AG04449 (cell line): ENCODE measurements around the gene AGAP1.

Source experiments
- CTCF ChIA-PET: fragments of 350-600 bp; formaldehyde crosslinking; extraction: SDS; loops from one replicate; lab custom pipeline; 2021; ENCODE audit warnings: antibody characterized with exemption; lab: Yijun Ruan, JAX
- POLR2A ChIA-PET: fragments of 400-600, 350-600 bp; formaldehyde crosslinking; extraction: SDS; loops from one replicate; lab custom pipeline; 2020; ENCODE audit warnings: antibody characterized with exemption, inconsistent platforms; lab: Yijun Ruan, JAX
- DNase-seq: peaks from one replicate; pipeline ENCODE4 v3.0.0-alpha.2; 2010; ENCODE audit warnings: low read depth, low spot score
- H3K4me3 ChIP-seq: 2 replicates; pipeline ENCODE4 v1.5.1; 2011; ENCODE audit warnings: low read depth, mild to moderate bottlenecking, control low read depth, low read length
- TF ChIP-seq, protein P1 (sequence below): IDR thresholded peaks from one replicate; pipeline ENCODE4 v1.5.1; 2011; ENCODE audit warnings: mild to moderate bottlenecking, moderate library complexity, low read length, control low read depth, inconsistent platforms; ENCODE audit not compliant: insufficient read depth; ENCODE audit errors: missing control alignments

The AGAP1 gene

DNA sequence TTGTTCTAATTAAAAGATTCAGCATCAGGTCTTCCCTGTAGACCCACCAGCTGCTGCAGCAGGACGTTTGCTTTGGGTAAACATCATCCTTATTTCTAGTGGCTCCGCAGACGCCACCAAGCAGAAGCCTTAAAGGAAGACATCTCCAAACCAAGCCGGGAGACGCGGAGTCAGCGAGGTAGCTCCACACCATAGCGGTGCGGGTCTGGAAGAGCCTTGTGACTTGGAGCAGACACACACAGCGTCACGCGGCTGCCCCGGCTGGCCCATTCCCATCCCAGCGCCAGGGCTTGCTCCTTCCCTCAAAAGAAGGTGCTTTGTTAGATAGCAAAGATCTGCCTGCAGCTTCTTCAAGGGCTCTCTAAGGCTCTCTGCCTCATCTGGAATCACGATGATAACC lies 437.8 kb downstream of the AGAP1 start:
- TF ChIP-seq, protein P1, sequence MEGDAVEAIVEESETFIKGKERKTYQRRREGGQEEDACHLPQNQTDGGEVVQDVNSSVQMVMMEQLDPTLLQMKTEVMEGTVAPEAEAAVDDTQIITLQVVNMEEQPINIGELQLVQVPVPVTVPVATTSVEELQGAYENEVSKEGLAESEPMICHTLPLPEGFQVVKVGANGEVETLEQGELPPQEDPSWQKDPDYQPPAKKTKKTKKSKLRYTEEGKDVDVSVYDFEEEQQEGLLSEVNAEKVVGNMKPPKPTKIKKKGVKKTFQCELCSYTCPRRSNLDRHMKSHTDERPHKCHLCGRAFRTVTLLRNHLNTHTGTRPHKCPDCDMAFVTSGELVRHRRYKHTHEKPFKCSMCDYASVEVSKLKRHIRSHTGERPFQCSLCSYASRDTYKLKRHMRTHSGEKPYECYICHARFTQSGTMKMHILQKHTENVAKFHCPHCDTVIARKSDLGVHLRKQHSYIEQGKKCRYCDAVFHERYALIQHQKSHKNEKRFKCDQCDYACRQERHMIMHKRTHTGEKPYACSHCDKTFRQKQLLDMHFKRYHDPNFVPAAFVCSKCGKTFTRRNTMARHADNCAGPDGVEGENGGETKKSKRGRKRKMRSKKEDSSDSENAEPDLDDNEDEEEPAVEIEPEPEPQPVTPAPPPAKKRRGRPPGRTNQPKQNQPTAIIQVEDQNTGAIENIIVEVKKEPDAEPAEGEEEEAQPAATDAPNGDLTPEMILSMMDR = no peak
- ChIA-PET POLR2A (no interaction called here), CTCF (no interaction called here)
- no peak for DNase-seq
- H3K4me3 ChIP-seq = no peak overlapping the region

DNA sequence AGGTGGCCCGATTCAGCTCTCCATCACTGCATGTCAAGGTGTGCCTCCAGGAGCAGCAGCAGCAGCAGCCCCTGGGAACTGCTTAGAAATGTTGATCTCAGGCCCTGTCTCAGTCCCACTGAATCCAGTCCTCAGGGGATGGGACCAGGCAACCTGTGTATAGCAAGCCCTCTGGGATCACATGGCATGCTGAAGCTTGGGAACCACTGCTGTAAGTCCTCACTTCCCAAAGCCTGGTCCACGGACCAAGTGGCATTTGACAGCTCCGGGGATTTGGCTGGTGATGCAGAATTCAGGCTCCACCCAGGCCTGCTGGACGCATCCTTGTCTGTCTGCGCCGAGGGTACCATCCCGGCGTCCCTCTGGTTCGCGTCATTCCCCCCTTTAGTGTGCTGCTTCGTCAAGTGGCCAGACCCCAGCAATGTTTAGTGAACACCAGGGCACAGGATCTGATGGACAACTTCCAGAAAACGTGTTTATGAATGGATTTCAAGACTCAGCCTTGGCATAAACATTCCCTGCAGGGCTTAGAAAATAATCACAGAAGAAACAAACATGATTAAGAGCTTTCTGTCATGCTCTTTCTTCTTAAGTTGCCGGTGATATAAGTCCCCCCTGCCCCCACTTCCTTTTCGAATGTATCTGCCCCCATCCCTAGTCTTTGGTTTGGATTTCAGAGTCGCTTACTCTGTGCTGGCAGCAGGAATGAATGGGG lies 440.4 kb downstream of the AGAP1 start:
- ChIA-PET POLR2A (no interaction called here), CTCF (no interaction called here)
- TF ChIP-seq, protein P1 = no peak

DNA sequence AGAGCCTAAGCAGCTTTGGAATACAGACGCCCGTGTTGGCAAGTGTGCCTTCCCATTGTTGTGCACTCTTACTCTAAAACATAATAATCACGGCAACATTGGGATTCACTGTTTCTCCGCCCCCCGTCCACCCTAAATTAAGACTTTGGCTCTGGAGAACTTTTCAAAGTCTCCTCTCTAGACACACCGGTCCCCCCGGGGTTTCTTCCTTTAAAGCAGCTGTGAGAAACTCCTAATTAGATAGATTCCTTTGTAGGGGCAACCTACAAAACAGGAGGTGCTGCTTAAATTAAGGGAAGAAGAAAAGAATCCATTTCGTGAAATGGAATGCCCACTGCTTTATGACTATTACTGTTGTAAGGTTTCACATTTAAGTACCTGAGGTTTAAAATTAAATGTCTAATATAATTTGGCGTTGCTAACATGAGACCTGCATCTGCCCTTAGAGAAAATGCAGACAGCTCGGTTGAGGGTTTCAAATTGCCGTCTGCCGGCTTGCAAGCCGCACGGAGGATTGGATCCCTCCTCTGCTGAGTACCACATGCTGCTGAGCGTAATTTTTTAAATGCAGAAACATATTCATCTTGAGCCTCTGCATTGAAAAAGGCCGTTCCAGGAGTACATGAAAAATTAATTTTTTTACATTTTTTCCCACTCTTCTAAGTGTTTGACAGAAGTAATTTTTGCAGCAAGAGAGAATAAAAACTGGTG lies 441.1 kb downstream of the AGAP1 start:
- no peak for DNase-seq
- TF ChIP-seq, protein P1 = no peak
- H3K4me3 ChIP-seq = no peak overlapping the region
- CTCF ChIA-PET = interaction anchor here (2.2 kb wide), 1 partner anchor 11 kb away, joined by 6 read pairs; no protein-coding TSS in a partner anchor
- POLR2A ChIA-PET = no interaction called here

More for the DNA sequence above, 440.4 kb downstream of the AGAP1 start:
- no peak for DNase-seq
- no peak overlapping the region for H3K4me3 ChIP-seq

DNA sequence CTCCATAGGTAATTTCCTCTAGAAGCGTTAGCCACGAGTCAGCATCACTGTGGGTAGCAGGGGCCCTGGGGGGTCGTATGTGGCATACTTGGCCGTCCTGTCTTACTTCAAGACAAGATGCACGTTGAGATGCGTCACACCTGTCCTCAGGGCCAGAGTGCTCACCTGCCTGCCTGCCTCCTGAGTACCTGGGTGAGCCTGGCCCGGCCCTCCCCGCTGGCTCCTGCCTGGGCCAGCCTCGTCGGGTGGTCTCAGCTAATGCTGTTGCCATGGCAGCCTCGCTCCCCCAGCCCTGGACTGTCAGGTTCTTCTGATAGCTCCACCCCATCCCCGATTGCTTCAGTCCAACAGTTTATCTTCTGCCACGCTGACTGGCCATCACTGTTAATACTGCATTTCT lies 441.9 kb downstream of the AGAP1 start:
- DNase-seq = no peak
- no peak overlapping the region for H3K4me3 ChIP-seq
- TF ChIP-seq, protein P1 = no peak
- POLR2A ChIA-PET = no interaction called here
- CTCF ChIA-PET = interaction anchor here (0.9 to 2.2 kb wide), 4 partner anchors 8 to 245 kb away, joined by 3 to 6 read pairs (median 3); no protein-coding TSS in a partner anchor

DNA sequence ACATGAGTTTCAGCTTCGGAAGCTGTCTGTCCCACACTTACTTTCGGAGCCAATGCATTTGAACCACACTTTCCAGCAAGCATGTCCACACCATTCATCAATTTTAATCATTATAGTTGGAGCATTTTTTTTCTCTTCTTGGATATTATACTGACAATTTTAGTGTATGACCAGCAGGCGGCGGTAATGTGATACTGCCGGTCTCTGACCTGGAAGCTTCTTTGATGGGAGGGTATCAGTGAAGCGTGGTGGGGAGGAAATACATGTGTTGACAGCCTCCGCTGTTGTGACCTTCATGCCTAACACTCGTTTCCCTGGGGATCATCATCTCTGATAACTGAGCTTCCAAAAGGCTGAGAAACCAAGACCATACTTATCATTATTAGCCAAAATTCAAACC lies 442.6 kb downstream of the AGAP1 start:
- no peak for DNase-seq
- no peak overlapping the region for H3K4me3 ChIP-seq
- CTCF ChIA-PET = interaction anchor here (0.9 to 2.2 kb wide), 5 partner anchors 9 to 244 kb away, joined by 3 to 6 read pairs (median 3); no protein-coding TSS in a partner anchor
- TF ChIP-seq, protein P1 = no peak
- POLR2A ChIA-PET = no interaction called here

DNA sequence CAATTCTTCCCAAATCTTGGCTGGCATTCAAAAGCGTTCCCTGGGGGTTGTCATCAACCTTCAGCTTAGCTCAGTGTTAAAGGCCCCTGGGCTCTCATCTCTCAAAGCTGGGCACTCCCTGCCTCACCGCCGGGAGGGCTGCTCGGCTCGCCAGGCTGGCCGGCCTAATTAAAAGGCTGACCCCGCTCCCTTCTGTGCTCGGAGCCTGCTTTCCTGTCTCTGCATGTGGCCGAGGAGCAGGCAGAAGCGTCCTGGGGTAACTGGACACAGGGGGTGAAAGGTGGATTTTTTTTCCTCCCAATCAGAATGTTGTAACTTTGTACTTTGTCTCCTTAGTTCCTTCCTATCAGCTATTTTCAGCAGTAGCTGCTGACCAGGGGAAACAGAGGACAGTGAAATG lies 443.2 kb downstream of the AGAP1 start:
- ChIA-PET POLR2A (no interaction called here), CTCF (interaction anchor here (1.4 to 2.2 kb wide), 2 partner anchors 9 to 241 kb away, joined by 3 to 6 read pairs; no protein-coding TSS in a partner anchor)
- no peak for DNase-seq
- no peak overlapping the region for H3K4me3 ChIP-seq
- TF ChIP-seq, protein P1 = no peak
